Osteoblast (primary cell): ENCODE results near the gene NDUFS1. TPM values are rescaled to one million over a fixed set of nuclear protein-coding genes. Genes with fewer than 3 reads are reported as not detected.
A peak's percentile ranks its signal among the peaks of the same experiment; 100 is the strongest.
"Not testable (repeated sequence)": the region's sequence is repeated elsewhere in the genome, so short reads cannot be mapped to it uniquely, and the experiment has no call there.

Experiments used
- DNase-seq: peaks from one replicate; pipeline ENCODE4 v3.0.0; 2011; ENCODE audit warnings: low spot score, mixed read lengths; ENCODE audit not compliant: insufficient read length; ENCODE audit errors: missing footprints
- H2AFZ ChIP-seq: 2 replicates; pipeline ENCODE4 v1.6.0; 2011; ENCODE audit warnings: mild to moderate bottlenecking, low read length
- H3K27ac ChIP-seq: 2 replicates; pipeline ENCODE4 v1.5.1; 2011; ENCODE audit warnings: mild to moderate bottlenecking, low read depth, low read length, moderate library complexity
- H3K27me3 ChIP-seq: 2 replicates; pipeline ENCODE4 v1.6.0; 2012; ENCODE audit warnings: mild to moderate bottlenecking, control low read depth, inconsistent platforms, low read length, moderate library complexity; ENCODE audit not compliant: insufficient read depth
- H3K36me3 ChIP-seq: 2 replicates; pipeline ENCODE4 v1.5.1; 2011; ENCODE audit warnings: mild to moderate bottlenecking, low read length, control low read depth, moderate library complexity; ENCODE audit not compliant: insufficient read depth
- H3K4me1 ChIP-seq: 2 replicates; pipeline ENCODE4 v1.5.1; 2011; ENCODE audit warnings: mild to moderate bottlenecking, low read length, control low read depth, moderate library complexity; ENCODE audit not compliant: insufficient read depth
- H3K4me2 ChIP-seq: 2 replicates; pipeline ENCODE4 v1.6.0; 2011; ENCODE audit warnings: mild to moderate bottlenecking, low read length; ENCODE audit not compliant: insufficient read depth
- H3K4me3 ChIP-seq: fragments of 200-600 bp; sonication (generic); 3 replicates; pipeline ENCODE4 v1.5.1; 2012; ENCODE audit warnings: mild to moderate bottlenecking, low read length, inconsistent platforms; ENCODE audit not compliant: insufficient read depth
- H3K79me2 ChIP-seq: 2 replicates; pipeline ENCODE4 v1.6.0; 2012; ENCODE audit warnings: mild to moderate bottlenecking, low read length, control low read depth, inconsistent platforms; ENCODE audit not compliant: insufficient read depth
- H3K9me3 ChIP-seq: 2 replicates; pipeline ENCODE4 v1.5.1; 2011; ENCODE audit warnings: low read depth, low read length, control low read depth
- H4K20me1 ChIP-seq: 2 replicates; pipeline ENCODE4 v1.6.0; 2012; ENCODE audit warnings: mild to moderate bottlenecking, low read length, control low read depth; ENCODE audit not compliant: insufficient read depth
- total RNA-seq: library from RNA; depleted of rRNA; stranded (reverse); fragments of >200 nt; gene quantifications from 2 replicates; pipeline ENCODE4 v1.2.3, GENCODE V29; 2012
- TF ChIP-seq, protein P1 (sequence below): IDR thresholded peaks from 2 replicates; pipeline ENCODE4 v1.5.1; 2011; ENCODE audit warnings: mild to moderate bottlenecking, low read depth, low read length, moderate library complexity; ENCODE audit errors: extremely low read depth

Gene NDUFS1
- total RNA-seq = 86.6 and 98.4 TPM in 2 replicates

DNA sequence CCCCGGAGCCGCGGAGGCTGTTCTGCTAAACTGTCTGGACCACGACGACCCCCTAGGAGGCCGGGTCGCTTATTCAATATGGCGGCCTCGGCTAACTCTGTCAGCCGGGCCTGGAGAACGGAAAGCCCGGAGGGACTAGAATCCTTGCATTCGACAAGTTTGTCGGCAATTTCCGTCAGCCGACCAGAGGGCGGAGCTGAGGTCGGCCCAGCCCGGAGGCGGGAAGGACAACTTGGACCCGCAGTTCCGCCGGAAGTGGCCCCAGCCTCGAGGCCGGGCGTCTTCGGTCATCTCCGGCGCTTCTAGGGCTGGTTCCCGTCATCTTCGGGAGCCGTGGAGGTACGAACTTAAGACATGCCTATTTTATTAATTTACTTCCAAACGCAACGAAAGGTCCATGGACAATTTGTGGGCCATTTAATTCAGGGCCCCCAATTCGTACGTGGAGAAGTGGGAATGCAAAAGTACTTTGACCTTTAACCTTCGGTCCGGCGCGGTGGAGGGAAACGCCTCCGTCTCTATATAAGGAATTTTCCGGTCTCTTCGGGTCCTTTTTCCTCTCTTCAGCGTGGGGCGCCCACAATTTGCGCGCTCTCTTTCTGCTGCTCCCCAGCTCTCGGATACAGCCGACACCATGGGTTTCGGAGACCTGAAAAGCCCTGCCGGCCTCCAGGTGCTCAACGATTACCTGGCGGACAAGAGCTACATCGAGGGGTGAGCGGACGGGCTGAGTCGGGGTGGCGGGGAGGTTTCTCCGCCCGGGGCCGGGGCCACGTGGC lies at the start of gene NDUFS1, which contains the start of gene EEF1B2:
NDUFS1 (minus strand) TSS at position 99 of the 779 bp plus-strand sequence. CDS start 5,766 bp downstream, outside the sequence.
EEF1B2 (plus strand) TSS at position 550 of the 779 bp plus-strand sequence; CDS start at position 635, 85 bp downstream.
- Histone ChIP-seq H4K20me1 (peaks cover 14% of the 10 kb centered on the region), H2AFZ (peak within 1 kb of the TSS; percentile 99), H3K4me1 (peaks cover 18% of the 10 kb centered on the region), H3K79me2 (peaks cover 73% of the 10 kb centered on the region), H3K36me3 (peaks cover 37% of the 10 kb centered on the region), H3K27ac (peak within 1 kb of the TSS; percentile 96), H3K4me3 (peak within 1 kb of the TSS; percentile 90), H3K27me3 (no peaks in the 10 kb centered on the region), H3K4me2 (peak within 1 kb of the TSS; percentile 91), H3K9me3 (no peaks in the 10 kb centered on the region)
- TF ChIP-seq, protein P1, sequence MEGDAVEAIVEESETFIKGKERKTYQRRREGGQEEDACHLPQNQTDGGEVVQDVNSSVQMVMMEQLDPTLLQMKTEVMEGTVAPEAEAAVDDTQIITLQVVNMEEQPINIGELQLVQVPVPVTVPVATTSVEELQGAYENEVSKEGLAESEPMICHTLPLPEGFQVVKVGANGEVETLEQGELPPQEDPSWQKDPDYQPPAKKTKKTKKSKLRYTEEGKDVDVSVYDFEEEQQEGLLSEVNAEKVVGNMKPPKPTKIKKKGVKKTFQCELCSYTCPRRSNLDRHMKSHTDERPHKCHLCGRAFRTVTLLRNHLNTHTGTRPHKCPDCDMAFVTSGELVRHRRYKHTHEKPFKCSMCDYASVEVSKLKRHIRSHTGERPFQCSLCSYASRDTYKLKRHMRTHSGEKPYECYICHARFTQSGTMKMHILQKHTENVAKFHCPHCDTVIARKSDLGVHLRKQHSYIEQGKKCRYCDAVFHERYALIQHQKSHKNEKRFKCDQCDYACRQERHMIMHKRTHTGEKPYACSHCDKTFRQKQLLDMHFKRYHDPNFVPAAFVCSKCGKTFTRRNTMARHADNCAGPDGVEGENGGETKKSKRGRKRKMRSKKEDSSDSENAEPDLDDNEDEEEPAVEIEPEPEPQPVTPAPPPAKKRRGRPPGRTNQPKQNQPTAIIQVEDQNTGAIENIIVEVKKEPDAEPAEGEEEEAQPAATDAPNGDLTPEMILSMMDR = no peak
- DNase-seq = peak; percentile 98

DNA sequence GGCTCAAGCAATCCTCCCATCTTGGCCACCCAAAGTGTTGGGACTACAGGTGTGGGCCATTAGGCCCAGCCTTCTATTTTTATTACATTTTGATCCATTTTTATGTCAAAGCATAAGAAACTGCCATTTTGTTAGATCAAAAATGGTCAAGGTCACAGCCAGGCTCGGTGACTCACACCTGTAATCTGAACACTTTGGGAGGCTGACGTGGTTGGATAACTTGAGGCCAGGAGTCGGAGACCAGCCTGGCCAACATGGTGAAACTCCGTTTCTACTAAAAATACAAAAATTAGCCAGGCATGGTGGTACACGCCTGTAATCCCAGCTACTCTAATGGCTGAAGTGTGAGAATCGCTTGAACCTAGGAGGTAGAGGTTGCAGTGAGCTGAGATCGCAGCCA lies 49.7 kb upstream of the NDUFS1 start:
- peaks cover 16% of the 10 kb centered on the region for H3K4me1 ChIP-seq
- H3K36me3 ChIP-seq = no peaks in the 10 kb centered on the region
- H3K4me3 ChIP-seq = no peak overlapping the region
- no peak overlapping the region for H2AFZ ChIP-seq
- TF ChIP-seq, protein P1 = no peak
- no peaks in the 10 kb centered on the region for H3K27me3 ChIP-seq
- no peaks in the 10 kb centered on the region for H4K20me1 ChIP-seq
- H3K4me2 ChIP-seq = no peak overlapping the region
- no peak for DNase-seq
- H3K9me3 ChIP-seq = no peaks in the 10 kb centered on the region
- peaks cover 65% of the 10 kb centered on the region for H3K79me2 ChIP-seq
- H3K27ac ChIP-seq = no peak overlapping the region

DNA sequence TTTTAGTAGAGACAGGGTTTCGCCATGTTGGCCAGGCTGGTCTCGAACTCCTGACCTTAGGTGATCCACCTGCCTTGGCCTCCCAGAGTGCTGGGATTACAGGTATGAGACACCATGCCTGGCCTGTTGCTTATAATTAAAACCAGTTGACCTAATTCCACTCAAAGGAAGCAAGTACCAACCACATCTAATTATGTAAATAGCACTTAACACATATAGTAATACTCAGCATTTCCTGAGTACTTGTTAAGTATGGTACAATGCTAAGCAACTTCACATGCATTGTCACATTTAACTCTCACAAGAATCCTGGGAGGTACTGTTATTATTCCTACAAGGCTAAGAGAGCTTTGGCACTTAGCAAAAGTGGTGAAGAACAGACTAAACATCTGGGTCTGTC lies 48.1 kb upstream of the NDUFS1 start:
- not testable (repeated sequence) for H3K27ac ChIP-seq, H3K4me3 ChIP-seq, H4K20me1 ChIP-seq, H3K36me3 ChIP-seq, H3K9me3 ChIP-seq, H3K27me3 ChIP-seq, H3K4me2 ChIP-seq, DNase-seq, H2AFZ ChIP-seq
- H3K79me2 ChIP-seq = peaks cover 75% of the 10 kb centered on the region
- peaks cover 11% of the 10 kb centered on the region for H3K4me1 ChIP-seq

DNA sequence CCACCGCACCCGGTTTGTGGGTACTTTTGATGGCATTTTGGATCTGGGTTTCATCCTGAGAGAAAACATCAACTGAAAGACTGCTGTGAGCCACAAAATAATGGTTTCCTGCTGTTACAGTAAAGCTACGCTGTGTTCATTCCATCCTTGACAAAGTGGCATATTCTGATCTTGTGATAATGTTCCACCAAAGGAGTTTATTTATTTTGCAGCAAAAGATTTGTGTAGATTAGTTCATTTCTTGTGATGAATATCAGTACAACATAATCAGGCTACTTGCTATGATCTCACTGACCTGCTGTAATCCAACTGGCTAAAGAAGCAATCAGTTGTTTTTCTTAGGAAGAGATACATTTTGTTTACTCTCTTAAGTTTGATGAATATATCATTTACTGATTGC lies 45.5 kb upstream of the NDUFS1 start:
- no peak overlapping the region for H3K4me3 ChIP-seq
- no peaks in the 10 kb centered on the region for H4K20me1 ChIP-seq
- H3K4me2 ChIP-seq = no peak overlapping the region
- H3K27ac ChIP-seq = no peak overlapping the region
- no peaks in the 10 kb centered on the region for H3K4me1 ChIP-seq
- H2AFZ ChIP-seq = no peak overlapping the region
- H3K79me2 ChIP-seq = peaks cover 80% of the 10 kb centered on the region
- TF ChIP-seq, protein P1 = no peak
- peak; percentile 48 for DNase-seq
- H3K9me3 ChIP-seq = no peaks in the 10 kb centered on the region
- H3K27me3 ChIP-seq = no peaks in the 10 kb centered on the region
- H3K36me3 ChIP-seq = no peaks in the 10 kb centered on the region
